Measurements from ENCODE around the gene GLRX5. TPM values are rescaled to one million over a fixed set of nuclear protein-coding genes. Genes with fewer than 3 reads are reported as not detected.

Gene GLRX5
- total and polyA plus RNA-seq, 9 donors = 38.0 to 105 (median 42.9) TPM

DNA sequence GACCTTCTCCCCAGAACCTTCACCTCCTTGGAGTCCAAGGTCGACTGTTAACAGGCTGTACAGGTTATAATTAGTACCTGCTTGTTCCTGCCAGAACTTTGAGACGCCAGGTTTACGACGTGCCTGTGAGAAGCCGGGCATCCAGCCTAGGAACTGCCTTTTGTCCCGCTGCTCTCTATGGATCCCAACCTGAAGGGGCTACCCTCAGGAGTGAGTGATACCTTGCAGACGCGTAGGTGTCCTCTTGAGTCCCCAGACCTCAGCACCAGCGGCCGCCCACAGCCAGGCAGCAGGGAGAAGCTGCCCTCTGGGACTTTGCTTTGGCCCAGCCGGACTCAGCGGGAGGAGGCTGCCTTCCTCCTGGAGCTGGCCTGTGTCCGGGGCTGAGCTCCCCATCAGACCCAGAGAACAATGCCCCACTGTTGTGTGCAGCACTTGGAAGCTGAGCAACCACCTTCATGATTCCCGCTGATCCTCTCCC is 34.6 kb upstream of the GLRX5 start:
- DNase-seq = peak in 1 of 5 donors; percentile 18
- no peak overlapping the region for H3K4me3 ChIP-seq
- H3K4me1 ChIP-seq (ENCODE audit: insufficient read depth) = peaks cover 8% of the 10 kb centered on the region
- no peaks in the 10 kb centered on the region for H3K9me3 ChIP-seq
- no peak overlapping the region for H3K27ac ChIP-seq
- TF ChIP-seq EP300 (IDR thresholded peaks at IDR 0.05) (no peak), POLR2A (IDR thresholded peaks at IDR 0.05) (no peak)
- TF ChIP-seq, protein P1, sequence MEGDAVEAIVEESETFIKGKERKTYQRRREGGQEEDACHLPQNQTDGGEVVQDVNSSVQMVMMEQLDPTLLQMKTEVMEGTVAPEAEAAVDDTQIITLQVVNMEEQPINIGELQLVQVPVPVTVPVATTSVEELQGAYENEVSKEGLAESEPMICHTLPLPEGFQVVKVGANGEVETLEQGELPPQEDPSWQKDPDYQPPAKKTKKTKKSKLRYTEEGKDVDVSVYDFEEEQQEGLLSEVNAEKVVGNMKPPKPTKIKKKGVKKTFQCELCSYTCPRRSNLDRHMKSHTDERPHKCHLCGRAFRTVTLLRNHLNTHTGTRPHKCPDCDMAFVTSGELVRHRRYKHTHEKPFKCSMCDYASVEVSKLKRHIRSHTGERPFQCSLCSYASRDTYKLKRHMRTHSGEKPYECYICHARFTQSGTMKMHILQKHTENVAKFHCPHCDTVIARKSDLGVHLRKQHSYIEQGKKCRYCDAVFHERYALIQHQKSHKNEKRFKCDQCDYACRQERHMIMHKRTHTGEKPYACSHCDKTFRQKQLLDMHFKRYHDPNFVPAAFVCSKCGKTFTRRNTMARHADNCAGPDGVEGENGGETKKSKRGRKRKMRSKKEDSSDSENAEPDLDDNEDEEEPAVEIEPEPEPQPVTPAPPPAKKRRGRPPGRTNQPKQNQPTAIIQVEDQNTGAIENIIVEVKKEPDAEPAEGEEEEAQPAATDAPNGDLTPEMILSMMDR (IDR thresholded peaks at IDR 0.05) = no peak
- WGBS, 3 donors = 79 to 91% (median 87%) methylated on average over 14 of the region's 14 CpGs
- H3K27me3 ChIP-seq = no peaks in the 10 kb centered on the region
- no peaks in the 10 kb centered on the region for H3K36me3 ChIP-seq
- intact Hi-C loops (cut with DNase I) = no loop called here

DNA sequence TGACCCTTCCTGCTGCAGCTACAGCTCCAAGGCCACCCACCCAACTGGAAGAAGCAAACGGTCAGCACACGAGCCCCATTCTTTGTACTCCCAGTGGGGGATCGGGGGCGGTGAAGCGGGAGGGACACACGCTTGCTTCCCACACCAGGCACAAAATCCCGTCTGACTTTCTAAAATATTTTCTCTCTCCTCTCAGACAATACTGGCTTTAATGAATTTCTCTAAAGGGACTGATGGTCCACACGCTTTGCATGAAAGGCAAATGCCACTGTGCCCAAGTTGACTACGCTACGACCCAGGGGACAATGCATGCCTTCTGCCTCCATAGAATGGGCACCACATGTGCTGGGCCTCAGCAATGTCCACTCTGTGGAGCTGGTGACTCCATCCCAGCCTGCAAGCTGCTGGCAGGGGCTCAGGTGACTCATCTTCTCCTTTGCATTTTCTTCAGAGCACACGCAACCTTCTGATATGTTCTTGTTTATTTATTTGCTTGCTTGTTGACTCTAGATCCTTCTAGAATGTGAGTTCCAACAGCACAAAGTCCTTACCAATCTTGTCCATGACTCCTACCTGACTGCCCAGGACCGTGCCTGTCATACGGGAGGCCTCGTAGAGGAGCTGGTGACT is 34.0 kb upstream of the GLRX5 start:
- TF ChIP-seq POLR2A (IDR thresholded peaks at IDR 0.05) = no peak
- TF ChIP-seq EP300 (IDR thresholded peaks at IDR 0.05) = no peak
- TF ChIP-seq, protein P1 (IDR thresholded peaks at IDR 0.05) = no peak
- intact Hi-C loops (cut with DNase I) = no loop called here
- Histone ChIP-seq H3K36me3 (no peaks in the 10 kb centered on the region), H3K27ac (no peak overlapping the region), H3K9me3 (no peaks in the 10 kb centered on the region), H3K4me1 (ENCODE audit: insufficient read depth) (peaks cover 8% of the 10 kb centered on the region), H3K27me3 (no peaks in the 10 kb centered on the region), H3K4me3 (no peak overlapping the region)
- WGBS, 3 donors = 66 to 81% (median 71%) methylated on average over 14 of the region's 14 CpGs
- DNase-seq = peak in 1 of 5 donors; percentile 69

DNA sequence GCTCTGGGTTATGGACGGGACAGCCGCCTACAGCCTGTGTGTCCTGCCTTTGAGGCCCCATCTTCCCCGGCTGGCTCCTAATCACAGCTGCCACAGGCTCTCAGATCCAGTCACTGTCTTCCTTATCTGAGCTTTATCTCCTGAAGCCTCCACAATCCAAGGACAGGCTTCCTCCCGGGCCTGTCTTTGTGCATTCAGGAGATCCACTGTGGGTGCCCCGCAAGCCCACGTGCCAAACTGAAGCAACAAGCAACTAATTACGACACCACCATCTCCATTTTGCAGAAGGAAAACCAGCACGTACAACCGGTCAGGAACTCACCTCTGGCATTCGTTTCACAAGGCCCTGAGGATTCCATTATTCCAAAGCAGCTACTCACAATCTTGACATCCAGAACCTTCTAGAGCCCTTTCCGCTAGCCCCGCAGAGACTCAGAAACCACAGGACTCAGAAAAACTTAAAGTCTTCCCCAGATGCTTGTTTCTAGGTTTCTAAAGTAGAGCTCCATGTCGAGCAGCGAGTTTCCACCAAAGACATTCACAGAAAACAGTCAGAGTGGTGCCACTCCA is 32.4 kb upstream of the GLRX5 start:
- Histone ChIP-seq H3K4me3 (no peak overlapping the region), H3K27ac (no peak overlapping the region), H3K36me3 (no peaks in the 10 kb centered on the region), H3K4me1 (ENCODE audit: insufficient read depth) (peaks cover 7% of the 10 kb centered on the region), H3K27me3 (no peaks in the 10 kb centered on the region), H3K9me3 (no peaks in the 10 kb centered on the region)
- no peak for TF ChIP-seq EP300 (IDR thresholded peaks at IDR 0.05)
- TF ChIP-seq, protein P1 (IDR thresholded peaks at IDR 0.05) = no peak
- TF ChIP-seq POLR2A (IDR thresholded peaks at IDR 0.05) = no peak
- intact Hi-C loops (cut with DNase I) = no loop called here
- peak in 1 of 5 donors; percentile 15 for DNase-seq
- 88 to 93% (median 92%) methylated on average over 14 of the region's 14 CpGs for WGBS, 3 donors

DNA sequence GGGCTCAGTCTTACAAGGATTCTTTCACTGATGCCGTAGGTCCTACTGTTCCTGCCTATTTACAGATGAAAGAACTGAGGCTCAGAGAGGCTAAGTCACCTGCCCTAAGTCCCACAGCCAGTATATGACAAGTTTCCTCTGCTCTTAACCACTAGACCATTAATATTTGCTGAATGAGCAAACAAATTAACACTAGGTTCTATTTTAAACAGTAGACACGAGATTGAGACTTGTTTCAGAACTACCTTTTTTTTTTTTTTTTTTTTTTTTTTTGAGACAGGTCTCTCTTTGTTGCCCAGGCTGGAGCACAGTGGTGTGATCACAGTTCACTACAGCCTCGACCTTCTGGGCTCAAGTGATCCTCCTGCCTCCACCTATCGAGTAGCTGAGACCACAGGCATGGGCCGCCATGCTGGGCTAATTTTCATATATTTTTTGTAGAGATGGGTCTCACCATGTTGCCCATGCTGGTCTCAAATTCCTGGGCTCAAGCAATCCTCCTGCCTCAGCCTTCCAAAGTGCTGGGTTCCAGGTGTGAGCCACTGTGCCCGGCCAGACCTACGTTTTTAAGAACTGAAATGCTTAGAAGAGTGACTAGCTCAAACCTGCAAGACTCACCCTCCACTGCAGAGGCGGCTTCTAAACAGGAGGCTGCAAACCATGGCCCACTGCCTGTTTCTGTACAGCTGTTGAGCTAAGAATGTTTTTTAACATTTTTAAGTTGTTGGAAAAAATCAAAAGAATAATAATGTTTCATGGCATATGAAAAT is 31.3 kb upstream of the GLRX5 start:
- WGBS, 3 donors = 89 to 90% (median 90%) methylated on average over 8 of the region's 8 CpGs
- Histone ChIP-seq H3K27ac (no peak overlapping the region), H3K4me1 (ENCODE audit: insufficient read depth) (peaks cover 7% of the 10 kb centered on the region), H3K4me3 (no peak overlapping the region), H3K9me3 (no peaks in the 10 kb centered on the region), H3K36me3 (no peaks in the 10 kb centered on the region), H3K27me3 (no peaks in the 10 kb centered on the region)
- no peak for DNase-seq
- TF ChIP-seq POLR2A (IDR thresholded peaks at IDR 0.05) (no peak), EP300 (IDR thresholded peaks at IDR 0.05) (no peak)
- TF ChIP-seq, protein P1 (IDR thresholded peaks at IDR 0.05) = no peak
- intact Hi-C loops (cut with DNase I) = no loop called here
